Measurements from ENCODE around the gene VCL.

Gene VCL

DNA sequence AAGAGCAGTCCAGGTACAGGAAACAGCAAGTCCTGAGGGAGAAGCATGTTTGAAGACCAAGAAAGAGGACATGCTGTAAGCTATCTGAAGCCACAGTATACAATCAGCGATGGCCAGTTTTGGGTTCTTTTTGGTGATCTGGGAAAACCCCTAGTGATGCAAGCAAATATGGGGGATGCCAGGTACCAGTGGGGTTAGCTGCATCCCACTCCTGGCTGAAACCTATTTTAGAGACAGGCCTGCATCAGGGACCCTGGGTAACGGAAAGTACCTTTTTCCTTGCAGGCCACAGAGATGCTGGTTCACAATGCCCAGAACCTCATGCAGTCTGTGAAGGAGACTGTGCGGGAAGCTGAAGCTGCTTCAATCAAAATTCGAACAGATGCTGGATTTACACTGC lies 119.8 kb downstream of the VCL start:
- DNase-seq (ENCODE audit: low read depth, low spot score), result no peak
- no peak overlapping the region for H3K4me3 ChIP-seq (ENCODE audit: low read depth, low read length)
- in situ Hi-C loops (cut with HindIII; ENCODE audit: low sequenced_read_pairs), result no loop called here
- TF ChIP-seq, protein P1, sequence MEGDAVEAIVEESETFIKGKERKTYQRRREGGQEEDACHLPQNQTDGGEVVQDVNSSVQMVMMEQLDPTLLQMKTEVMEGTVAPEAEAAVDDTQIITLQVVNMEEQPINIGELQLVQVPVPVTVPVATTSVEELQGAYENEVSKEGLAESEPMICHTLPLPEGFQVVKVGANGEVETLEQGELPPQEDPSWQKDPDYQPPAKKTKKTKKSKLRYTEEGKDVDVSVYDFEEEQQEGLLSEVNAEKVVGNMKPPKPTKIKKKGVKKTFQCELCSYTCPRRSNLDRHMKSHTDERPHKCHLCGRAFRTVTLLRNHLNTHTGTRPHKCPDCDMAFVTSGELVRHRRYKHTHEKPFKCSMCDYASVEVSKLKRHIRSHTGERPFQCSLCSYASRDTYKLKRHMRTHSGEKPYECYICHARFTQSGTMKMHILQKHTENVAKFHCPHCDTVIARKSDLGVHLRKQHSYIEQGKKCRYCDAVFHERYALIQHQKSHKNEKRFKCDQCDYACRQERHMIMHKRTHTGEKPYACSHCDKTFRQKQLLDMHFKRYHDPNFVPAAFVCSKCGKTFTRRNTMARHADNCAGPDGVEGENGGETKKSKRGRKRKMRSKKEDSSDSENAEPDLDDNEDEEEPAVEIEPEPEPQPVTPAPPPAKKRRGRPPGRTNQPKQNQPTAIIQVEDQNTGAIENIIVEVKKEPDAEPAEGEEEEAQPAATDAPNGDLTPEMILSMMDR (IDR thresholded peaks at IDR 0.05; ENCODE audit: low read depth, low read length), result no peak

DNA sequence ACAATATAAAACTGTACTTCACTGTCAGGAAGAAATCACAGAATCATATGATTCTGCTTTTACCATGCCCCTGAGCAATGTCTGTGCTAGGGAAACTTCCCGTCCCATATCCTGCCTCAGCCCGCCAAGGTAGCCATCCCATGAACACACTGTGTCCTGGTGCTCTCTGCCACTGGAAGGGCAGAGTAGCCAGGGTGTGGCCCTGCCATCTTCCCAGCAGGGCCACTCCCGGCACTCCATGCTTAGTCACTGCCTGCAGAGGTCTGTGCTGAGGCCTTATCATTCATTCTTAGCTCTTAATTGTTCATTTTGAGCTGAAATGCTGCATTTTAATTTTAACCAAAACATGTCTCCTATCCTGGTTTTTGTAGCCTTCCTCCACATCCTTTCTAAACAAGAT lies 120.9 kb downstream of the VCL start:
- in situ Hi-C loops (cut with HindIII; ENCODE audit: low sequenced_read_pairs), result no loop called here
- no peak for DNase-seq (ENCODE audit: low read depth, low spot score)
- no peak overlapping the region for H3K4me3 ChIP-seq (ENCODE audit: low read depth, low read length)
- TF ChIP-seq, protein P1 (IDR thresholded peaks at IDR 0.05; ENCODE audit: low read depth, low read length), result no peak

DNA sequence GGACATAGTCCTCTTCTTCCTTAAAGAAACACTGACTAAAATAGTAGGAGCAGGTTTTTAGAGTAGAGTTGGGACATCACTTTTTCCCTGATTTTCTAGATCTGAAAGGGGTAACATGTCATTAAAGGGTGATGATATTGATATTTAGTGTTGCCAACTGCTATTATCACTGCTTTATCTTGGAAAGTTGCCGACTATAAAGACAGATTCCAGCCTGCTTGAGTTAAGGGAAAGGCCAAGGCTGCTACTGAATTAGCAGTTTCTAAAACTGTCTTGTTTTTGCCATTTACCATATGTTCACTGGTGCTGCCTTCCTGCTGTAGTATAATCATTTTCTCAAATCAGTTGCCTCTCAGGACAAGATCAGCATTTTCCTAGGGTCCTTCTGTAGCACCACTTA lies 123.0 kb downstream of the VCL start:
- no peak overlapping the region for H3K4me3 ChIP-seq (ENCODE audit: low read depth, low read length)
- TF ChIP-seq, protein P1 (IDR thresholded peaks at IDR 0.05; ENCODE audit: low read depth, low read length), result no peak
- in situ Hi-C loops (cut with HindIII; ENCODE audit: low sequenced_read_pairs), result no loop called here
- no peak for DNase-seq (ENCODE audit: low read depth, low spot score)

DNA sequence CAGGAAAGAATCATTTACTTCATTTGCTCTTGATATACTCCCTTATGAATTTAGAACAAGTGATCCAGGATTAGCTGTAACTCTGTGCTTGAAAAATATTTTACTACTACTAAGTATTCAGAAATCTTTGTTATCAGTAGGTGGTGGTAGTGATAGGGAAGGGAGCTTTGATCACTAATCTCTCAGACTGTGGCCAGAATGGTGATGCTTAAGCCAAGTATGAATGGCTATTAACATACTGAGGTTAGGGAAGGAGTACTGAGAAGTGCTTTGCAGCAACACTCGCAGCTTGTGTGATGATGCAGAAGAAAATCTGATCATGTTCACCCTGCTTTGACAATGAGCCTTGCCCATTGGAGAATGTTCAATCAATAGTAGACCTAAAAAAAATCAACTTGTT lies 123.5 kb downstream of the VCL start:
- DNase-seq (ENCODE audit: low read depth, low spot score), result no peak
- TF ChIP-seq, protein P1 (IDR thresholded peaks at IDR 0.05; ENCODE audit: low read depth, low read length), result no peak
- in situ Hi-C loops (cut with HindIII; ENCODE audit: low sequenced_read_pairs), result no loop called here
- H3K4me3 ChIP-seq (ENCODE audit: low read depth, low read length), result no peak overlapping the region

DNA sequence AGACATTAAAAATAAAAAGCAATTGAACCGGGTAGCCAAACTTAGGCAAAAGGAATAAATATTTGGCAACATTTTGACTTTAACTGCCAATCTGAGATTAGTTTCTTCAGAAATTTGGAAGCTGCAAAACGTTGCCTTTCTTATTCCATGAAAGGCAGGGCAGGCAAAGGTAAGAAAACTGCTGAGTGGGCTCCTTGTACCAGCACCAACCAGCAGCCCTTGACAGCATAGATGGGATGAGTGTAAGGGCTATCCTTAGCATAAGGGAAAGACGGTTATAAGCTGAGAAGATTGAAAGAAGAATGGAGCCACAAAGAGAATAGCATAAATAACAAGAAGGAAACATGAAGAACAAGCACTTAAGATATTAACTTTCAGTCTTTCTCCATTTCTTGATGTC lies 124.1 kb downstream of the VCL start:
- TF ChIP-seq, protein P1 (IDR thresholded peaks at IDR 0.05; ENCODE audit: low read depth, low read length), result no peak
- in situ Hi-C loops (cut with HindIII; ENCODE audit: low sequenced_read_pairs), result no loop called here
- no peak overlapping the region for H3K4me3 ChIP-seq (ENCODE audit: low read depth, low read length)
- no peak for DNase-seq (ENCODE audit: low read depth, low spot score)

DNA sequence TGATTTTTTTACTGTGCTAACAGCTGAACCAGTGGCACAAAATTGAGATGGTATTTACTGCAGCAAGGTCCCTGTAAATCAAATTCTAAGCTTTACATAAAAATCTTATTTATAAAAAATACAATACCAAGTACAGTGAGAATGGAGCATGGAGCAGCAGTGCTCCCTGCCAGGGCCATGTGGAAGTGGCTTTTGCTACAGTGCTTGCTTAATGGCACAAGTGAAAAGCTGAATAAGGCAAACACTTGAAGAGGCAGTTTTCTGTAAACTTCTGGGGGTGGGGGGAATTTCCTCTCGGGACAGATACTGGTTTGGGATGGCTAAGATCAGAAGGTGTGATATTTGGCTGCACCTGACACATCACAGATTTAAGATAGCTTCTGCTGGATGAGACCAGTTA lies 125.2 kb downstream of the VCL start:
- DNase-seq (ENCODE audit: low read depth, low spot score), result no peak
- no peak overlapping the region for H3K4me3 ChIP-seq (ENCODE audit: low read depth, low read length)
- TF ChIP-seq, protein P1 (IDR thresholded peaks at IDR 0.05; ENCODE audit: low read depth, low read length), result no peak
- in situ Hi-C loops (cut with HindIII; ENCODE audit: low sequenced_read_pairs), result no loop called here
